Sigmoid colon (tissue), 7 donors: ENCODE measurements around the gene GSE1. TPM values are rescaled to one million over a fixed set of nuclear protein-coding genes. Genes with fewer than 3 reads are reported as not detected.

ENCODE experiments used
- DNase-seq: peaks from one replicate; pipeline ENCODE4 v3.0.0-alpha.2; 2019
- H3K27ac ChIP-seq, 4 donors: fragments of 200-600 bp; sonication (generic); one replicate each; pipeline ENCODE4 v1.5.1; 2016 to 2019; ENCODE audit warnings: mild to moderate bottlenecking in 1 of 4
- H3K27me3 ChIP-seq, 3 donors: fragments of 200-600 bp; sonication (generic); one replicate each; pipeline ENCODE4 v1.5.1; 2019; ENCODE audit warnings: mild to moderate bottlenecking in 1 of 3
- H3K36me3 ChIP-seq, 4 donors: fragments of 200-600 bp; sonication (generic); one replicate each; pipeline ENCODE4 v1.5.1; 2016 to 2019
- H3K4me1 ChIP-seq, 4 donors: fragments of 200-600 bp; sonication (generic); one replicate each; pipeline ENCODE4 v1.5.1; 2017 to 2019
- H3K4me3 ChIP-seq, 4 donors: fragments of 200-600 bp; sonication (generic); one replicate each; pipeline ENCODE4 v1.5.1; 2017 to 2019; ENCODE audit warnings: mild to moderate bottlenecking in 2 of 4, moderate library complexity in 1 of 4
- H3K9me3 ChIP-seq, 4 donors: fragments of 200-600 bp in 3 of 4; sonication (generic) in 3 of 4; one replicate each; pipeline versions ENCODE4 v1.5.1 to v1.6.1; 2013 to 2019
- CTCF ChIP-seq, 4 experiments: fragments of 450-650 bp in 3 of 4; fragments of 200-600 bp in 1 of 4; IDR thresholded peaks; one replicate each; pipeline ENCODE4 v1.5.1; 2016 to 2019; ENCODE audit warnings: antibody characterized with exemption in 4 of 4, mild to moderate bottlenecking in 3 of 4, moderate library complexity in 2 of 4
- EP300 ChIP-seq, 4 donors: sonication (generic); formaldehyde crosslinking; IDR thresholded peaks; one replicate each; pipeline ENCODE4 v1.6.1; 2017; ENCODE audit warnings: antibody characterized with exemption in 4 of 4
- POLR2A ChIP-seq, 2 donors: fragments of 450-650 bp; IDR thresholded peaks; one replicate each; pipeline ENCODE4 v1.6.1; 2016; ENCODE audit warnings: antibody characterized with exemption in 2 of 2, mild to moderate bottlenecking in 2 of 2, moderate library complexity in 2 of 2
- POLR2AphosphoS5 ChIP-seq, 4 donors: sonication (generic); formaldehyde crosslinking; IDR thresholded peaks; one replicate each; pipeline ENCODE4 v1.6.1; 2017; ENCODE audit warnings: antibody characterized with exemption in 4 of 4
- WGBS, 2 donors: extraction: QIAGEN DNeasy Blood & Tissue Kit; methylation state at CpG; one replicate each; pipeline ENCODE4 v1.1.7; 2013; 5-methylcytosine and 5-hydroxymethylcytosine counted together
- intact Hi-C: fragments of 100-400 bp; cut with DNase I; formaldehyde crosslinking; loops from one replicate; pipeline ENCODE4 v1.15.1; 2023
- polyA plus RNA-seq, 3 donors: library from polyadenylated mRNA; stranded (reverse); fragments of 200-250 nt; gene quantifications; one replicate each; pipeline ENCODE4 v1.2.3, GENCODE V29; 2013
- total RNA-seq, 4 donors: library from RNA; depleted of rRNA; stranded (reverse); fragments of >200 nt; gene quantifications; one replicate each; pipeline ENCODE4 v1.1.0, GENCODE V29; 2016
- donor health status: healthy with polysubstance abuse.
- donor health status: Bipolar disorder and iron deficiency.
- donor health status: healthy.

The GSE1 gene
- total and polyA plus RNA-seq, 7 donors: 12.0 to 76.7 (median 42.5) TPM

GRCh38 chr16:85712801-85713200 lies 99.7 kb downstream of the GSE1 start:
- Histone ChIP-seq H3K4me3 (no peak overlapping the region), H3K4me1 (peaks cover 0 to 12% (median 3%) of the 10 kb centered on the region in 4 donors), H3K9me3 (peaks cover 0 to 6% (median 0%) of the 10 kb centered on the region in 4 donors), H3K36me3 (no peaks in the 10 kb centered on the region), H3K27ac (no peak overlapping the region), H3K27me3 (no peaks in the 10 kb centered on the region)
- no peak for DNase-seq
- no peak for TF ChIP-seq EP300 (IDR thresholded peaks at IDR 0.05)
- TF ChIP-seq POLR2A (IDR thresholded peaks at IDR 0.05): no peak
- no peak for TF ChIP-seq CTCF (IDR thresholded peaks at IDR 0.05)
- no peak for TF ChIP-seq POLR2AphosphoS5 (IDR thresholded peaks at IDR 0.05)
- 19 to 61% methylated on average over 9 of the region's 9 CpGs for WGBS, 2 donors
- intact Hi-C loops: loop anchor here (10.0 kb wide), 2 partner anchors 318 to 598 kb away; partner anchors contain the start of gene CIBAR2

DNA sequence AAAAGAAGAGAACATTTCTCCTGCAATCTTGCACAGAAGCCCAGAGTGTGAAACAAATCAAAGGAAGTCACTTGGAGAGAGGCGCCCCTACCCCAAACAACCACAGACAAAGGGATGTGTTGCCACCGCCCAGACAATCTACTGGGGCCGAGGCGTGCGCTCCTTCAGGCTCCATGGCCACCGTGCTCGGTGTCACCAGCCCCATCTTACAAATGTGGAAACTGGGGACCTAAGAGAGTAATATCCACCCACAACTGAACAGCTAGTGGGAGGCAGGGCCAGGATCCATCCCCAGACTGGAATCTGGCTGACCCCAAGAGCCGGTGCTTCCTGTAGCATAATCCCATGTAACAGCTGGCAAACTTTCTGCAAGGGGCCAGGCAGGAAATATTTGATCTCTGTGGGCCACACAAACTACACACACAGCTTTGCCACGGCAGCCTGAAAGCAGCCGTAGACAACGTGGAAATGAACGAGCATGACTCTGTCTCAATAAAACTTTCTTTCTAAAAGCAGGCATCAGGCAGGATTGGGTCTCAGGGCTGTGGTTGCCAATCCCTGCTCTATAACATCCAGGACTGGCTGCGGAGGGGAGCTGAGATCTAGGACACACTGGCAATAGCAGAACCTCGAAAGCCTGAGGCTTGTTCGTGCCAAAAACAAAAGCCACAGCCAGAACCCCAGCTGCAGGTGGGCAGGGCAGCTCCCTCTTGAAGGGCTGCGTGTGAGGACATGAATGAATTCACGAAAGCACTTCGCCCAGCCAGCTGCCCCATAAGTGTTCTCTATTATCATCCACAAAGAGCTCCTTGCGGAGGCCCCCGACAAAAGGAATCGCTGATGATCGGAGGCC lies 102.3 kb downstream of the GSE1 start:
- 48 to 73% methylated on average over 22 of the region's 22 CpGs for WGBS, 2 donors
- intact Hi-C loops: loop anchor here (5.0 to 10.0 kb wide), 5 partner anchors 58 to 601 kb away; partner anchors contain the start of gene CIBAR2
- no peak for DNase-seq
- Histone ChIP-seq H3K27ac (no peak overlapping the region), H3K9me3 (peaks cover 0 to 6% (median 0%) of the 10 kb centered on the region in 4 donors), H3K36me3 (no peaks in the 10 kb centered on the region), H3K27me3 (no peaks in the 10 kb centered on the region), H3K4me1 (peaks cover 0 to 15% (median 4%) of the 10 kb centered on the region in 4 donors), H3K4me3 (no peak overlapping the region)
- TF ChIP-seq POLR2A (IDR thresholded peaks at IDR 0.05): no peak
- no peak for TF ChIP-seq POLR2AphosphoS5 (IDR thresholded peaks at IDR 0.05)
- TF ChIP-seq EP300 (IDR thresholded peaks at IDR 0.05): no peak
- no peak for TF ChIP-seq CTCF (IDR thresholded peaks at IDR 0.05)

DNA sequence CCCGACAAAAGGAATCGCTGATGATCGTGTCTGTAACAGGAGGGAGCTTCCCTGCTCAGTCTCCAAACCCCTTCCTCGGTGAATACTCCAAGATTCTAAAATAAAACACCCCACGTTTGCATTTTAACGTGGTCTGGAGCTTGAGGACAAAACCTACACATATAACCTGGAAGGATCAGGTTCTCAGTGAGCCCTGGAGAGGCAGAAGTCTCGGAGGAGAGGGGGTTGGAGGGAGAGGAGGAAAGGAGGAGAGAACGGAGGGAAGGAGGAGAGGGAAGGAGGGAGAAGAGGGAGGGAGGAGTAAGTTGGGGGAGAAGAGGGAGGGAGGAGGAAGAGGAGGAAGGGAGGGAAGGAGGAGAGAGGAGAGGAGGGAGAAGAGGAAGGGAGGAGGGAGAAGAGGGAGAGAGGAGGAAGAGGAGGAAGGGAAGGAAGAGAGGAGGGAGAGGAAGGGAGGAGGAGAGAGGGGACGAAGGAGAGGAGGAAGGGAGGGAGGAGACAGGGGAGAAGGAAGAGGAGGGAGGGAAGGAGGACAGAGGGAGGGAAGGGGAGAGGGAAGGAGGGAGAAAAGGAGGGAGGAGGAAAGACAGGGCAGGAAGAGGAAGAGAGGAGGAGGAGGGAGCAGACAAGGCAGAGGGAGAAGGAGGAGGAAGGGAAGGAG lies 103.0 kb downstream of the GSE1 start:
- DNase-seq: no peak
- peaks cover 0 to 6% (median 0%) of the 10 kb centered on the region in 4 donors for H3K9me3 ChIP-seq
- TF ChIP-seq EP300 (IDR thresholded peaks at IDR 0.05): no peak
- no peak for TF ChIP-seq CTCF (IDR thresholded peaks at IDR 0.05)
- no peak for TF ChIP-seq POLR2A (IDR thresholded peaks at IDR 0.05)
- TF ChIP-seq POLR2AphosphoS5 (IDR thresholded peaks at IDR 0.05): no peak
- no peaks in the 10 kb centered on the region for H3K27me3 ChIP-seq
- no peak overlapping the region for H3K4me3 ChIP-seq
- H3K4me1 ChIP-seq: peaks cover 0 to 15% (median 4%) of the 10 kb centered on the region in 4 donors
- WGBS, 2 donors: 42 to 69% methylated on average over 9 of the region's 9 CpGs
- no peaks in the 10 kb centered on the region for H3K36me3 ChIP-seq
- intact Hi-C loops: loop anchor here (5.0 to 10.0 kb wide), 5 partner anchors 59 to 601 kb away; partner anchors contain the start of gene CIBAR2
- H3K27ac ChIP-seq: no peak overlapping the region

DNA sequence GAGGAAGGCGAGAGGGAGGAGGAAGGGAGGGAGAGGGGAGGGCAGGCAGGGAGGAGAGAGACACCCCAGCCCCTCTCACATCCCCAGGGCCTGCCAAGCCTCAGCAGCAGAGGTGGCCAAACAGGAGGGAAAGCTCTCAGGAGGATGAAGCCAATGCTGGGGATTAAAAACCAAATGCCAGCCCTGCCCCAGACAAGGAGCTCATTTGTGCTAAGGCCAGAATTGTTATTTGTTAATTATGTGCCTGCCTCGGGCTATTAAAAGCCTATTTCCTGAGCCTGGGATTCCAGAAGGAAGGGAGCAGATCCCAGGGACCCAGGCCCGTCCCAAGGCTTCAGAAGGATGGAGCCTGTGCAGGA lies 103.5 kb downstream of the GSE1 start:
- TF ChIP-seq POLR2AphosphoS5 (IDR thresholded peaks at IDR 0.05): no peak
- TF ChIP-seq EP300 (IDR thresholded peaks at IDR 0.05): no peak
- no peak for TF ChIP-seq POLR2A (IDR thresholded peaks at IDR 0.05)
- no peak for TF ChIP-seq CTCF (IDR thresholded peaks at IDR 0.05)
- H3K27ac ChIP-seq: no peak overlapping the region
- intact Hi-C loops: loop anchor here (5.0 to 10.0 kb wide), 5 partner anchors 59 to 602 kb away; partner anchors contain the start of gene CIBAR2
- peaks cover 0 to 15% (median 4%) of the 10 kb centered on the region in 4 donors for H3K4me1 ChIP-seq
- no peak overlapping the region for H3K4me3 ChIP-seq
- WGBS, 2 donors: 63 to 77% methylated on average over 3 of the region's 3 CpGs
- no peak for DNase-seq
- no peaks in the 10 kb centered on the region for H3K36me3 ChIP-seq
- no peaks in the 10 kb centered on the region for H3K27me3 ChIP-seq
- peaks cover 0 to 5% (median 0%) of the 10 kb centered on the region in 4 donors for H3K9me3 ChIP-seq
